Measurements from ENCODE around the gene BCS1L.

DNA sequence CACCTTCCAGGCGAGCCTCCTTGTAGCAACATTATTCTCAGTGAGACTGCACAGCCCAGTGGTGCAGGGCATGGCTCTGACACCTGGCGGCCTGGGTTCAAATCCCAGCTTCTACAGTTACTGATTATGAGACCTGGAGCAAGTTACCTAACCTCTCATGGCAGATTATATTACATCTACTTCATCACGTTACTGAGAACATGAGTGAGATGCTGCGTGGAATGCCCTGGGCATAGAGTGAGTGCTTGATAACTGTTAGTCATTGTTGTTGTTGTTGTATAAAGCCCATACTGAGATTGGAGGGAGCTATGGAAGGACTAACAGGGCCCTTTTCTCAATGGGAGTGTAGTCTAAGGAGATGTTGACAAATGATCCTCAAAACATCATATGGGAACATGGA, 33.1 kb upstream of the BCS1L start:
- TF ChIP-seq POLR2A (IDR thresholded peaks at IDR 0.05; ENCODE audit: low read length): no peak
- no peak for TF ChIP-seq GATA1 (IDR thresholded peaks at IDR 0.05; ENCODE audit: low read depth, low read length)
